NCI-H187 (cell line): ENCODE results near the gene NAP1L2.
"Not testable (repeated sequence)": the region's sequence is repeated elsewhere in the genome, so short reads cannot be mapped to it uniquely, and the experiment has no call there.

ENCODE experiments used
- DNase-seq, 2 experiments: peaks; one replicate each; lab custom pipeline; 2025; lab: John Stamatoyannopoulos, UW

Gene NAP1L2

GRCh38 chrX:73214426-73215094, at the start of gene NAP1L2:
Gene NAP1L2, minus strand, starts transcription at chrX:73214851. Its CDS starts 359 bp downstream, at chrX:73214492.
- no peak for DNase-seq

- DNase-seq, result no peak
Measured at GRCh38 chrX:73262991-73263390, 48.3 kb upstream of the NAP1L2 start.

GRCh38 chrX:73239242-73239641, 24.6 kb upstream of the NAP1L2 start:
- no peak for DNase-seq

GRCh38 chrX:73217621-73218020, 3.0 kb upstream of the NAP1L2 start:
- DNase-seq, result no peak

GRCh38 chrX:73215246-73215645, 595 bp upstream of the NAP1L2 start:
- DNase-seq, result no peak

GRCh38 chrX:73213734-73214425, 771 bp downstream of the NAP1L2 start:
- no peak for DNase-seq

GRCh38 chrX:73206366-73206765, 8.3 kb downstream of the NAP1L2 start:
- no peak for DNase-seq

GRCh38 chrX:73182502-73183114, 32.0 kb downstream of the NAP1L2 start:
- DNase-seq, result no peak

- DNase-seq, result not testable (repeated sequence)
Measured at GRCh38 chrX:73168945-73169344, 45.7 kb downstream of the NAP1L2 start.
